Prostate gland (tissue), 2 donors: ENCODE data around the gene LRRN2.

Source experiments
- CTCF ChIP-seq, 4 experiments: fragments of 200-600 bp in 2 of 4; fragments of 450-650 bp in 2 of 4; sonication (generic) in 2 of 4; IDR thresholded peaks; 1 replicate in 3 of 4; 2 replicates in 1 of 4; pipeline ENCODE4 v1.5.1; 2016 to 2019; ENCODE audit warnings: antibody characterized with exemption in 4 of 4, mild to moderate bottlenecking in 2 of 4, moderate library complexity in 2 of 4
- POLR2AphosphoS5 ChIP-seq: sonication (generic); formaldehyde crosslinking; IDR thresholded peaks from one replicate; pipeline ENCODE4 v1.6.1; 2017; ENCODE audit warnings: antibody characterized with exemption

- TF ChIP-seq CTCF (IDR thresholded peaks at IDR 0.05) (no peak), POLR2AphosphoS5 (no peak)
These were observed 47.8 kb upstream of the LRRN2 start for GRCh38 chr1:204733289-204733688.
